Neutrophil (primary cell): ENCODE data around the gene C1QC.

ENCODE experiments used
- H3K27ac ChIP-seq: fragments of 200-600 bp; sonication (generic); 2 replicates; pipeline ENCODE4 v1.5.1; 2016; ENCODE audit warnings: mild to moderate bottlenecking, moderate library complexity
- H3K27me3 ChIP-seq: fragments of 200-600 bp; sonication (generic); 2 replicates; pipeline ENCODE4 v1.6.0; 2016; ENCODE audit warnings: mild to moderate bottlenecking
- H3K36me3 ChIP-seq: fragments of 200-600 bp; sonication (generic); 2 replicates; pipeline ENCODE4 v1.5.1; 2017
- H3K4me1 ChIP-seq, 2 experiments: fragments of 200-600 bp in 1 of 2; sonication (generic) in 1 of 2; 1 replicate in 1 of 2; 2 replicates in 1 of 2; pipeline versions ENCODE4 v1.5.1 to v1.6.1; 2013 to 2016; ENCODE audit warnings: low read depth in 1 of 2, low read length in 1 of 2, mild to moderate bottlenecking in 1 of 2, moderate library complexity in 1 of 2; ENCODE audit not compliant: control insufficient read depth in 1 of 2, insufficient read depth in 1 of 2
- H3K4me3 ChIP-seq, 2 experiments: fragments of 200-600 bp in 1 of 2; sonication (generic) in 1 of 2; 1 replicate in 1 of 2; 2 replicates in 1 of 2; pipeline ENCODE4 v1.5.1; 2013 to 2016; ENCODE audit warnings: low read depth in 1 of 2, low read length in 1 of 2, mild to moderate bottlenecking in 1 of 2, moderate library complexity in 1 of 2
- H3K9me3 ChIP-seq: fragments of 200-600 bp; sonication (generic); 2 replicates; pipeline ENCODE4 v1.5.1; 2016
- TF ChIP-seq, protein P1 (sequence below): fragments of 200-600 bp; sonication (generic); IDR thresholded peaks from 2 replicates; pipeline ENCODE4 v1.5.1; 2016; ENCODE audit warnings: antibody characterized with exemption

Gene C1QC

DNA sequence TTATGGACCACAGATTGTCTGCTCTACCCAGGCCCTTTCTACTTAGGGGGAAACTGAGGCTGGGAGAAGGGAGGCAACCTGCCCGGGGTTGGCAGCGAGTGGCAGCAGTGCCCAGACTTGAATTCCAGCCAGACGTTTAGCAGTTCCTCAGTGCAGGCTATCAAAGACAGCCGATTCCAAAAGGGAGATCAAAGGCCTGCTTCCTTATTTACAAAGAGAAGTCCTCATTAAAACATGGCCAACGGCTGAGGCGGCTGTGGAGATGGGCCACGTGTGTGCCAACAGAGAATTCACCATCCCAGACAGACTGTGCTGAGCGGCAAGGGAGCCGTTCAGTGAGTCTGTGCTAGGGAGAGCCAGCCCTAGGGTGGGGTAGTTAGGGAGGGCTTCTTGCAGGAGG is 37.3 kb downstream of the C1QC start:
- Histone ChIP-seq H3K4me1 (no peaks in the 10 kb centered on the region), H3K4me3 (no peak overlapping the region), H3K36me3 (no peaks in the 10 kb centered on the region), H3K27ac (no peak overlapping the region), H3K27me3 (no peaks in the 10 kb centered on the region), H3K9me3 (no peaks in the 10 kb centered on the region)
- TF ChIP-seq, protein P1, sequence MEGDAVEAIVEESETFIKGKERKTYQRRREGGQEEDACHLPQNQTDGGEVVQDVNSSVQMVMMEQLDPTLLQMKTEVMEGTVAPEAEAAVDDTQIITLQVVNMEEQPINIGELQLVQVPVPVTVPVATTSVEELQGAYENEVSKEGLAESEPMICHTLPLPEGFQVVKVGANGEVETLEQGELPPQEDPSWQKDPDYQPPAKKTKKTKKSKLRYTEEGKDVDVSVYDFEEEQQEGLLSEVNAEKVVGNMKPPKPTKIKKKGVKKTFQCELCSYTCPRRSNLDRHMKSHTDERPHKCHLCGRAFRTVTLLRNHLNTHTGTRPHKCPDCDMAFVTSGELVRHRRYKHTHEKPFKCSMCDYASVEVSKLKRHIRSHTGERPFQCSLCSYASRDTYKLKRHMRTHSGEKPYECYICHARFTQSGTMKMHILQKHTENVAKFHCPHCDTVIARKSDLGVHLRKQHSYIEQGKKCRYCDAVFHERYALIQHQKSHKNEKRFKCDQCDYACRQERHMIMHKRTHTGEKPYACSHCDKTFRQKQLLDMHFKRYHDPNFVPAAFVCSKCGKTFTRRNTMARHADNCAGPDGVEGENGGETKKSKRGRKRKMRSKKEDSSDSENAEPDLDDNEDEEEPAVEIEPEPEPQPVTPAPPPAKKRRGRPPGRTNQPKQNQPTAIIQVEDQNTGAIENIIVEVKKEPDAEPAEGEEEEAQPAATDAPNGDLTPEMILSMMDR: no peak

DNA sequence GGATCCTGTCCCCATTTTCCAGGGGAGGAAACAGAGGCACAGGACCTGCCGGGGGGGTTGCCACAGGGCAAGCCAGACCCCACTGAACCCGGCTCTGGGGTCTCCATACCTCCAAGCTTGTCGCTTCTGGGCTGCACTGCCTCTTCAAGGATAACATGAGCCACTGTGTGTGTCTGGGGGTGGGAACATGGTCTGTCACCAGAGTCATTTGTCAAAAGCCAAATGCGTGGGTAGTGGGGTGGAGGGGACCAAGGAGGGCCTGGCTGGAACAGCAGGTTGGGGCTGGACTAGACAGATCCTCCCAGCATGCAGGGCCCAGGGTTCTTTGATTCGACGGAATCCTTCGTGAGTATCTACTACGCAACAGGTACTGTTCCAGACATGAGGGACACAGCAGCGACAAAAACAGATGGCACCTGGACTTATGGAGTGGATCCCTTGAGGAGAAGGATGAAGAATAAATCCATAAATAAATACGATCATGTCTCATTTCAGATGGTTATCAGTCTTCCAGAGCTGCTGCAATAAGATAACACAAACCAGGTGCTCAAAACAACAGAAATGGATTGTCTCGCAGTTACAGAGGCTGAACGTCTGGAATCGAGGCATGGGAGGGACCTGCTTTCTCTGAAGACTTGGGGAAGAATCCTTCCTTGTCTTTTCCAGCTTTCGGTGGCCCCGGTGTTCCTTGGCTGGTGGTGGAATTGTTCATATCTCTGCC is 38.3 kb downstream of the C1QC start:
- no peak overlapping the region for H3K4me3 ChIP-seq
- peaks cover 4% of the 10 kb centered on the region for H3K27me3 ChIP-seq
- H3K36me3 ChIP-seq: no peaks in the 10 kb centered on the region
- TF ChIP-seq, protein P1: no peak
- no peaks in the 10 kb centered on the region for H3K4me1 ChIP-seq
- H3K27ac ChIP-seq: no peak overlapping the region
- no peaks in the 10 kb centered on the region for H3K9me3 ChIP-seq

DNA sequence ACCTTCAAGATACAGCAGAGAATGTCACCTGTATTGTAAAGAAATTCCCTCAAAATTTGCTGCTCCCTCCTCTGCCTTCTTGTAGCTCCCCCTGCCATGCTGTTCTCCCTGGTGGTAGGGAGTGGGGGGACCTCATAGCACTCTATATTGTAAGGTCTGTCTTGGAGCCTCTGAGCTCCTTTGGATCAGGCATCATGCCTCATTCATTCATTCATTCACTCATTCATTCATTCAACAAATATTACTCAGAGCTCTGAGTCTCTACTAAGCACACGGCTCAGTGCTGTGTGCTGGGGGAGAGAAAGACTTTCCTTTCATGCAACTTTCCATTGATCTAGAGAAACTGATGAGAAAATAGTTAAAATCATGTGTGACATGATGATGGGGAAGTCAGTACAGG is 40.1 kb downstream of the C1QC start:
- H3K27ac ChIP-seq: no peak overlapping the region
- H3K4me3 ChIP-seq: no peak overlapping the region
- TF ChIP-seq, protein P1: no peak
- H3K27me3 ChIP-seq: peaks cover 22% of the 10 kb centered on the region
- no peaks in the 10 kb centered on the region for H3K9me3 ChIP-seq
- H3K4me1 ChIP-seq: no peaks in the 10 kb centered on the region
- no peaks in the 10 kb centered on the region for H3K36me3 ChIP-seq

DNA sequence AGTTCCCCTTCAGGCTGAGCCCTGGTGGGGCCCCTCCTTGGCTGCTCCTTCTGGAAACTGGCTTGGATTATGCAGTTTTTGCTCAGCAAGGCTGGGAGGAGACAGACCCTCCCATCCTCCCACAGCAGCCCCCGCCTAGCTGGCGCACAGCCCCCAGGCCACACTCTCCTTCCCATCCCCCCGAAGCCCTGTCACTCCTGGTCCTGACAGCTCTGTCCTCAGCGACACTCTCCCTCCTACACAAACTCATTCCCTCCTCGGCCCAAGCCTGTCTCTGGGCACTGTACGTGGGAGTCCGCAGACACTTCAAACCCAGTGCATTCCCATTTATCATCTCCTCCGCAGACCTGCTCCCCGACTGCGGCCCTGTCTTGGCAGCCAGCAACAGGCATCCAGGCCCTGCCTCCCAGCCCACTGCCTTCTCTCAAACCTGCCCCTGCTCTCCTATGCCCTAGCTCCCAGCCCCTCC is 42.2 kb downstream of the C1QC start:
- Histone ChIP-seq H3K27me3 (peaks cover 30% of the 10 kb centered on the region), H3K9me3 (no peaks in the 10 kb centered on the region), H3K27ac (no peak overlapping the region), H3K36me3 (no peaks in the 10 kb centered on the region), H3K4me1 (no peaks in the 10 kb centered on the region), H3K4me3 (no peak overlapping the region)
- TF ChIP-seq, protein P1: no peak

DNA sequence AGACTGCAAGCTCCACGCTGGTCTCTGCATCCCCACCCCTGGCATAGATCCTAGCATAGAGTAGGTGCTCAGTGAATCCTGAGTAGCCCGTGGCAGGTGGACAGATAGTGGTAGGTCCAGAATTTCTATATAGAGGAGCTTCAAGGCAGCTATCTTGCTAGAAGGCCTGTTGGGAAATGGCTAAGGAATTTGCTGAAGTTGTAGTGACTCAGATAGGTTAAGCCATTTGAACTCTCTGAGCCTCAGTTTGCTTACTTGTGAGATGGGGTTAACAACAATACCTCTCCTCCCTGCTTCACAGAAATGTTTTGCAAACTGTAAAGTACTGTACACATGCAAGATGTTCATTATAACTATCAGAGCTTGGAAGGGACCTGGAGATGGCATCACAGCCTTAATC is 43.8 kb downstream of the C1QC start:
- Histone ChIP-seq H3K27ac (no peak overlapping the region), H3K4me1 (no peaks in the 10 kb centered on the region), H3K36me3 (no peaks in the 10 kb centered on the region), H3K9me3 (no peaks in the 10 kb centered on the region), H3K27me3 (peaks cover 30% of the 10 kb centered on the region), H3K4me3 (no peak overlapping the region)
- TF ChIP-seq, protein P1: no peak
